Measurements from ENCODE around the gene NLGN2.

NLGN2 gene

DNA sequence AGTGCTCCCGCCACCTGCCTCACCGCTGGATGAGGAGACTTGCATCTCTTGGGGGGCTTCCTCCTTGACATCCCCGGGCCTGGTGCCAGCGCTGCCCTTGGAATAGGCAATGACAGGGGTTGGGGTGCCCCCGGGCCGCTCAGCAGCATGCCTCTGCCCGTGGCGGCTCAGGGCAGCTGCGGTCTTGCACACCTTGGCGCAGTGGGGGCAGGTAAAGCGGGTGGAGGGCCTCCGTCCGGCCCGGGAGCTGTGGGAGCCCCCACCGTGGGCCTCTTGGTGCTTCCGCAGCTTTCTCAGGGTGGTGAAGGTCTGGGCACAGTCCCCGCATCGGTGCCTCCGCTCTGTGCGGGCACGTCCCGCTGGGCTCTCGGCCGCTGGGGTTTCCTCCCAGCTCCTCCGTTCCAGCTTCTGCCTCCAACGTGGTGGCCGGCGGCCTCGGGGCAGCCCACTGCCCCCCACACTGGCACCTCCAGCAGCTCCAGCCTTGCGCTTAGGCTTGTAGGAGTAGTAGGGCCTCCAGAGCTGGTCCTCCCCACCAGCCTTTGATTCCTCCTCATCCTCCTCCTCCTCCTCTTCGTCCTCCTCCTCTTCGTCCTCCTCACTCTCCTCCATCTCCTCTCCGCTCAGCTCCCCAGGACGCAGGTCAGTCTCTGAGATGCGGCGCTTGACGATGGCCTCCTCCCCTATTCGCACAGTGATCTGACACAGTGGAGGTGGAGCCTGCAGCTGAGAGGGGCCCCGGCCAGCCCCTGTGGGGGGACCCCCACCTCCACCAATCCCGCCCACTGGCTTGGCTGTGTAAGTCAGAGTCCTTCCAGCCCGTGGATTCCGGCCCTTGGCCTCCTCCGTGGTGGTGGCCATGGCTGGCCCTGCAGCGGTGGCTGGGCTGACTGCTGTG is 55.1 kb downstream of the NLGN2 start:
- no peak for DNase-seq

DNA sequence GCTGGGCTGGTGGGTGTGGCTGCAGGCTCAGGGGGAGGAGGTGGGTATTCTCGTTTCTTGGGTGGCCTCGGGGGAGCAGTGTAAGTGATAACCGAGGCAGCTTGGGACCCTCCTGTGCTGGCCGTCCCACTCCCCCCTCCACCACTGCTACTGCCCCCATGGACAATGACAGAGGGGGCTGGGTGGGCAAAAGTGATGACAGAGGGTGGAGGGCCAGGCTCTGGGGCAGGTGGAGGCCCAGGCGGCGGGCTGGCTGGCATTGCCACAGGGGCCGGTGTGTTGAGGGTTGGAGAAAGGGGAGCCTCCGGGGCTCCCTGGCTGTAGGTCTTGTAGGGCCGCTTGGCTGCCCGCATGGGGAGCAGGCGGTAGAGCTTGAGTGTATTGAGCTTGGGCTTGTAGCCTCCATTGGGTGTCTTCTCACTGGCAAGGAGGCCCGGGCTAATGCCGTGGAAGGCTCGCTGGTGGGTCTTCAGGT is 55.8 kb downstream of the NLGN2 start:
- no peak for DNase-seq

DNA sequence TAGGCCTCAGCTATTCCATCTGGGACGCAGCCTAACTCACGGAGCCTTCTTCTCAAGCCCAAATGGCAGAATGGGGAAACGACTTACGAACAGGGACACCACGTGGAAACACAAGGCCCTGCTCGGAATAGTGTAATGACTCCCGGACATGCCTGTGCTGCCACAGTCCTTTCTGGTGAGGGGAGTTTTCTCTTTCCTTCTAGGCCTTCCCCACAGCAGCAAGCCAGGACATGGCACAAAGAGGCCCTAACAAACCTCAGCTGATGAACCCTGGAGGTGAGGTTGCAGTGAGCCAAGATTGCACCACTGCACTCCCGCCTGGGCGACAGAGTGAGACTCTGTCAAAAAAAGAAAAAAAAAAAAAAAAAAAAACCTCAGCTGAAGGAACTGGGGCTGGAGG is 56.4 kb downstream of the NLGN2 start:
- DNase-seq, result no peak

DNA sequence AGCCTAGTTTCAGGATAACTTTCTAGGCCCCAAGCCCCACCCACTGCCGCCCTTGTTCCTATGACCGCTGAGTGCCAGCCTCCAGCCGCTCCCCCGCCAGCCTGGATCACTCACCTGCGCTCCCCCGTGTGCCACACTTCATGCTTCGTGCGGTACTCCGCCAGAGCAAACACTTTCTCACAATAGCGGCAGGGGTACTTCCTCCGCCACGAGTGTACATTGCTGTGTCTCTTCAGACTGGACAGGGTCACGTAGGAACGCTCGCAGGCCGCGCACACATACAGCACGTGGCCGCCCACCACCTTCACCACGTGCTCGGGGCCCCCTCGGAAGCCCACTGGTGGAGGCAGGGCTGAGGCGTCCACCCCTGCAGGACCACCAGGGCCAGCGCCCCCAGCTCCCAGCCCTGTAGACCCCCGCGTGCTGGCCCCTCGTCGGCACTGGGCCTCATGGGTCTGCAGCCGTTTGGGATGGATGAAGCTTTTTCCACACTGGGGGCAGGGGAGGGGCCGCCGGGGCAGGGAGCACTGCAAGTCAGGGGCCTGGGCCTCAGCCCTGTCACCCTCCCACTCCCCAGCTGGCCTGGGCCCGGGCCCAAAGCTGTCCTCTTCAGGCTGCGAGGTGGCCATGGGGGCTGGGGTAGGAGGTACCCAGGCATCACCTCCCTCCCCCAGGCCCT is 58.1 kb downstream of the NLGN2 start:
- DNase-seq, result no peak

DNA sequence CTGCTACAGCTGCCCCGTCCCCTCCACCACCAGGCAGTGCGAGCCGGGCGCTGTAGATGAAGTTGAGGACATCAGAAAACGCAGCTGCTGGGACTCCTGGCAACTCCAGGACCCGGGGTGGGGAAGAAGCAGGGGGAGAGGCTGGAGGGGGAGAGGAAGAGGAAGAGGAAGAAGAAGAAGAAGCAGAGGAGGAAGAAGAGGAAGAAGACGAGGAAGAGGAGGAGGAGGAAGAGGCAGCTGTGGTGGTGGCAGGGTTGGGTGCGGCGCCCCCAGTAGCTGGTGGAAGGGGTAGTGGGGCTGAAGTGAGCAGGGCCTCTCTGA is 58.6 kb downstream of the NLGN2 start:
- DNase-seq, result no peak

DNA sequence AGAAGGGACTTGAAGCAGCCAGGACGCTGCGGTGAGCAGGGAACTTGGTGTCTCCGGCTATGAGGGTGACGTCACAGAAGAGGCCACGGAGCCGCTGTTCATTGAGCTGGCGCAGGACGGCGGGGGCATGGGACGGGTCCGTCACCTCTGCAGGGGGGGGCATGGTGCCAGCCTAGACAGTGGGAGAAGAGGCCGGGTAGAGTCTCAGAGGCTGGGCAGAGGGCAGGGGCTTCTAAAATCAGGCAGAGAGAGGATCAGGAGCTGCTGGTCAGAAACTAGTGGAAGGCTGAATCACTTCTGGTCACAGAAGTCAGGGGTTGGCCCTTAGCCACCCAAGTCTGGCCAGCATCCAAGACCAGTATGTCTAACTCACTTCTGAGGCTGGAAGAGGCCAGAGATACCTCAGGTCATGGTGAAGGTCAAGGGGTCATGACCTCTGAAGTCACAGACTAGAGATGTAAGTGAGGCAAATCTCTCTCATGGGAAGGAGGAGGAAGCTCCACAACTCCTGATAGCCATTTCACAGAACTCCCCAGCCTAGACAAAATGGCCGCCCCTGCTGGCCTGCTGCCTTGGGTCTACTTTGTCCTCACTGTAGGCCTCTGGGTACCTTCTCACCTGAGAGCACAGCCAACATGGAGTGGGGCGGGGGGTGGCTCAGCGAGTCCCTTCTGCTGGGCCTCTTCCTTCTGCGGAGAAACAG is 59.1 kb downstream of the NLGN2 start:
- peak in 9 of 58 donors; percentile 6 to 84 (median 23) for DNase-seq

DNA sequence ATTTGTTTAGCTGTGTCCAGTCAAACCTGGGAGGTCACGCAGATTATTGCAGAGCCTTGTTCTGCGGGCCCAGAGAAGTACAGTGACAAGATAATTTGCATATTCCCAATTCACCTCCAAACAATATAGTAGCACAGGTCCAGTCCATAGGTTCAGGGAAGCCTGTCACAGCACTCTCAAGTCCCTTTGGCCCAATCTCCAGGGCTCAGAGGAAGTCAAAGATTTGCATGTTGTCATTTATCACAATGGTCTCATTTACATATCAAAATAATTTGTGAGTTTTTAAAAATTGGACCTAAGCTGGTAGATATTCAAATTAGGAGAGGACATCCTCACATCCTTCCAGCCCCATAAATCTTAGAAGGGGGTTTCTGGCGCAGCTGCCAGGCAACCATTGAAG is 59.9 kb downstream of the NLGN2 start:
- no peak for DNase-seq

DNA sequence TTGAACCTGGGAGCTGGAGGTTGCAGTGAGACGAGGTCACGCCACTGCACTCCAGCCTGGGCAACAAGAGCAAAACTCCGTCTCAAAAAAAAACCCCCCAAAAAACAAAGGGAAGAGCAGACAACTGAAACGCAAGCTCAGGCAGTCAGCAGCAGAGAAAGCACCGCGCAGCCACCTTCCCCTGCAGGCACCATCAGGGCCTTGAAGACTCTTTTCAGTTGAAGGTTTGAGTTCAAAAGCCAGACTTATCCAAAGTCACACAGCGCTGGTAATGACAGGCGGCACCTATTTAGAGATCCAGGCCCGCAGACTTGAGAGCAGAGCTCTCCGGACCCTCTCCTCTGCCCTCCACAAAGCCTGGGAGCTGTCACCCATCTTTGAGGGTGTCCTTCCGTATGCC is 60.6 kb downstream of the NLGN2 start:
- no peak for DNase-seq

DNA sequence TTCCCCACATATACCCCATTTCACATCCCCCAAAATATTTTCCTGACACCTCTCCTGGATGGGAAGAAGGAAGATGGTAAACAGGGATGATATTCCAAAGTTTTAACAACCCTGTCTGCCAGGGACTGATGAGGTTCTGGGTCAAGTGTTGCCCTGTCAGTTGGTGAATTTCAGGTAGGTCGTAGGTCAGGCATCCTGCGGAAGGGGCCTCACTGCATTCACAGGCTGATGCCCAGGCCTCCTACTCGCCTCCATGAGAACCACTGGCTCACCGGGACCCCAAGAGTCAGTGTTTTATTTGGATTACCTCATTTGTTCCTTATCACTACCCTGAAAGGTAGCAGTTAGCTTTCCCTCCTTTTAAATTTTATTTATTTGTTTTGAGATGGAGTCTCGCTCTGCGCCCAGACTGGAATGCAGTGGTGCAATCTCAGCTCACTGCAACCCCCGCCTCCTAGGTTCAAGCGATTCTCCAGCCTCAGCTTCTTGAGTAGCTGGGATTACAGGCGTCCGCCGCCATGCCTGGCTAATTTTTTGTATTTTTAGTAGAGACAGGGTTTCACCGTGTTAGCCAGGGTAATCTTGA is 61.3 kb downstream of the NLGN2 start:
- no peak for DNase-seq

Measured in anterior cingulate cortex (tissue), 58 donors.